Dermis blood vessel endothelial cell (primary cell): Measurements from ENCODE around the gene DSTYK. TPM values are rescaled to one million over a fixed set of nuclear protein-coding genes. Genes with fewer than 3 reads are reported as not detected.
"Not testable (repeated sequence)": the region's sequence is repeated elsewhere in the genome, so short reads cannot be mapped to it uniquely, and the experiment has no call there.

Experiments
- DNase-seq: peaks from one replicate; pipeline ENCODE4 v3.0.0; 2010
- total RNA-seq: library from RNA; depleted of rRNA; stranded (reverse); fragments of >200 nt; gene quantifications from 2 replicates; pipeline ENCODE4 v1.2.3, GENCODE V29; 2014

Gene DSTYK
- total RNA-seq, 1 donor from 2014 or later = 15.1 TPM

DNA sequence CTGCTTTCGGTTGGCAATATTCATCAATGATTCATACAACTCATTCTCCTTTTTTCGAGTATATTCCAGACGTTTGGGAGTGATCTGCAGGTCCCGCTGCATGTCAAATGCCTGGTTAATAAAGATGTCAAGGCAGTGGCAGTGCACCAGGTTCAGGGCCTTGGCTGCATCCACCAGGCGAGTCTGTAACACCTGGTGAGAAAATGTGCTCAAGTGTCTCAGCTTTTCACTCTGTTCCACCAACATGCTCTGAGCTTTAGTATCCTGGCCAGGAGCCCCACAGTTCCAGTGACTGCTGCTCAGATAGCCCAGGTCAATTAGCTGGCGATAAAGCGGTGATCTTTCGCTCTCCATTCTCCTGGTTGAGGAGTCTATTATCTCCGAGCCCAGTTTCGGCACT lies 42.3 kb downstream of the DSTYK start:
- no peak for DNase-seq

GRCh38 chr1:205168291-205168690 lies 43.2 kb downstream of the DSTYK start:
- no peak for DNase-seq

- DNase-seq = no peak
Observed at GRCh38 chr1:205162301-205162700, 49.2 kb downstream of the DSTYK start.

DNA sequence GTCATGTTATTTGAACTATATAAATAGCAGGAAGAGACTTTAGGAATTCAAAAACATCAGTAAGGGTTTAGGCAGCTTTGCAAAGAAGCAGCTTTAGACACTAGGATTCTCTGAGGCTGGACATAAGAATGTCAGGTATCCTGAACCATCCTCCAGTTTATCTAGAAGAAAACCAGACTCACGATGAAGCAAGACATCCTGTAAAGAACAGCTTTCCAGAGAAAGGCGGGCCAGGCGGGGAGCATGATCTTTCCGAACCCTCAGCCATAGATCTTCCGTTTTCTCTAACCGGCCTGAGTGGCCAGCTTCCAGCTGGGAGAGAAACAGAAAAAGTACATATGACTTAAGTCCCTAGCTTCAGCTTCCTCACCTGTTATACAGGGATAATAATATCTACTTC lies 50.4 kb downstream of the DSTYK start:
- DNase-seq = no peak

- DNase-seq = no peak
Observed at GRCh38 chr1:205158048-205158616, 53.4 kb downstream of the DSTYK start.

DNA sequence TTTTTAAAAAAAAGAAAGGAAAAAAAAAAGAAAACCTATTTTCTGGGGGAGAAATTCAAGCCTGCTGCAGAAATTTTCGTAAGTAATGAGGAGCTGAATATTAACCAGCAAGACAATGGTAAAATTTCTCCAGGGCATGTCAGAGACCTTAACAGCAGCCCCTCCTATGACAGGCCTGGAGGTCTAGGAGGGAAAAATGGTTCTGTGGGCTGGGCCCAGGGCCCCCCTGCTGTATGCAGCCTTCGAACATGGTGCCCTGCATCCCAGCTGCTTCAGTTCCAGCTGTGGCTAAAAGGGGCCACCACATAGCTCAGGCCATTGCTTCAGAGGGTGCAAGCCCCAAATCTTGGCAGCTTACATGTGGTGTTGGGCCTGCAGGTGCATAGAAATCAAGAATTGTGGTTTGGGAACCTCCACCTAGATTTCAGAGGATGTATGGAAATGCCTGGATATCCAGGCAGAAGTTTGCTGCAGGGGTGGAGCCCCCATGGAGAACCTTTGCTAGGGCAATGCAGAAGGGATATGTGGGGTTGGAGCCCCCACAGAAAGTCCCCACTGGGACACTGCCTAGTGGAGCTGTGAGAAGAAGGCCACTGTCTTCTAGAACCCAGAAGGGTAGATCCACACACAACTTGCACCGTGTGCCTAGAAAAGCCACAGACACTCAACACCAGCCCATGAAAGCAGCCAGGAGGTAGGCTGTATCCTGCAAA lies 55.7 kb downstream of the DSTYK start:
- DNase-seq = not testable (repeated sequence)

- DNase-seq = no peak
Observed at GRCh38 chr1:205152505-205152904, 59.0 kb downstream of the DSTYK start.

DNA sequence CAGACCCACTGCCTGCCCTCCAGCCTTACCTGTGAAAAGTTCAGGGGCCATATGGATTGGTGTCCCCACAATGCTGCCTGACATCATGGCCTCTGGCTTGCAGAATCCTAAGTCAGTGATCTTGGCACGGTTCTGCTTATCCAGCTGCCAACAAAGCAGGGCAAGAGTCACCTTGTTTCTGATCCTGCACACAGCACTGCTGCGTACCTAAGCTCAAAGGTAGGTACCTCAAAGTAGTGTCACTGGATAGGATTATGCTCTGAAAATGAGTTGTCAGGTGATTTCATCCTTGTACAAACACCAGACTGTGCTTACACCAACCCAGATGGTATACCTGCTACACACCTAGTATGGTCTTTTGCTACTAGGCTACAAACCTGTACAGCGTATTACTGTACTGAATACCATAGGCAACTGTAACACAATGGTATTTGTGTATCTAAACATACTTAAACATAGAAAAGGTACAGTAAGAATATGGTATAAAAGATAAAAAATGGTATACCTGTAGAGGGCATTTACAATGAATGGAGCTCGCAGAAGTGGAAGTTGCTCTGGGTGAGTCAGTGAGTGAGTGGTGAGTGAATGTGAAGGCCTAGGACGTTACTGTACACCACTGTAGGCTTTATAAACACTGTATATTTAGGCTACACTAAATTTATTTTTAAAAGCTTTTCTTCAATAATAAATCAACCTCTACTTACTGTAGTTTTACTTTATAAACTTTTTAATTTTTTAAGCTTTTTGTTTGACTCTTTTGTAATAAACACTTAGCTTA lies 60.7 kb downstream of the DSTYK start:
- DNase-seq = no peak

- no peak for DNase-seq
Observed at GRCh38 chr1:205147191-205147835, 64.2 kb downstream of the DSTYK start.

- peak; percentile 79 for DNase-seq
Observed at GRCh38 chr1:205144751-205145150, 66.8 kb downstream of the DSTYK start.

DNA sequence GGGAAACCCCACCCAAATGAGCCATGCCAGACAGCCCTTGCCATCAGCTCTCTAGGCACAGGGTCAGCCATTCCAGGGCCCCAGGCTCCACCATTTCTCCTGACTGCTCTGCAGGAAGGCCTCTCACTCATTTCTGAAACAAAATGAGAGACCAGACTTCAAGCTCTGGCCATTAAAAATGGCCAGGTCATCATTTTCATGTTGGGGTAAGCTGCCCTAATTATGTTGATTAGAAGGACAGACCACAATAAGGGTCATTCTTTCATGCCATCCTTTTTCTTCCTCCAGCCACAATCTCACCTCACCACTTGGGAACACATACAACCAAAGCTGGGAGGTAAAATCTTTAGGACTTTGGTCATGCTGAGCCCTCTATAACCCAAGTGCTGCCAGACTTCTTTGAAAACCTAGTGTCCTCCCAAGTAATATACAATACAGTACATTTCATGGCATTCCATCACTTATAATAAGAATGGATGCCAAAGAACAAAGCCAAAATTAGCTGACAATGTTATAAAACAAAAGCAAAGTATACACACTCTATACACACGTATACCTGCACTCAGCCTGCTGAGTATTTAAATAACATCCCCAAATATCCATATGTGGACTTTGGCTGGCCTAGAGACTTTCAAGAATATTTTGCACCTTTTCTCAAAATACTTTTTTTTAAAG lies 67.3 kb downstream of the DSTYK start:
- peak; percentile 2 for DNase-seq

GRCh38 chr1:205142102-205142469 lies 69.4 kb downstream of the DSTYK start:
- no peak for DNase-seq

GRCh38 chr1:205141236-205142101 lies 70.0 kb downstream of the DSTYK start:
- peak; percentile 94 for DNase-seq

DNA sequence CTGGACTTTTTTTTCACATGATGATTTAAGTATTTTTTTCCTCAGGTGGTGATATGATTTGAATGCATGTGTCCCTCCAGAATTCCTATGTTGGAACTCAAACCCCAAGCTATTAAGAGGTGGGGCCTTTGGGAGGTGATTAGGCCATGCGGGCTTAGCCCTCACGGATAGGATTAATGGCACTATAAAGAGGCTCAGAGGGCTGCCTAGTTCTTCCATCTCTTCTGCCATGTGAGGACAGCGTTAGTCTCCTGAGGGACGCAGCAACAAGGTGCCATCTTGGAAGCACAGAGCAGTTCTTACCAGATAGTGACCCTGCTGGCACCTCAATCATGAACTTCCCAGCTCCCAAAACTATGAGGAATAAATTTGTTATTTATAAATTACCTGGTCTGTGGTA lies 71.4 kb downstream of the DSTYK start:
- DNase-seq = no peak

- no peak for DNase-seq
Observed at GRCh38 chr1:205137901-205138300, 73.6 kb downstream of the DSTYK start.

DNA sequence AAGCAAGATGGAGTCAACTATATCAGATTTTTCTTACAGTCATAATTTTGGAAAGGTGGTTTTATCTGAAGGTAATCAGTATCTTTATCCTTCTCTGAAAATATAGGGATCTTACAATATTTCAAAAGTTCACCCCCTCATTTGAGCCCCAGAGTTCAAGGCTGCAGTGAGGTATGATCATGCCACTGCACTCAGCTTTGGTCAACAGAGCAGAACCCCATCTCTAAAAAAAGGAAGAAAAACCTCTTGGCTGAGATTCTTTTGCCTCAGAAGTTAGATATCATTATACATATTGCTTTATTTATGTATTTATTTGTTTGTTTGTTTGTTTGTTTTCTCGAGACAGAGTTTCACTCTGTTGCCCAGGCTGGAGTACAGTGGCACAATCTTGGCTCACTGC lies 78.2 kb downstream of the DSTYK start:
- DNase-seq = no peak

- DNase-seq = no peak
Observed at GRCh38 chr1:205129447-205130029, 82.0 kb downstream of the DSTYK start.

GRCh38 chr1:205128050-205128449 lies 83.5 kb downstream of the DSTYK start:
- DNase-seq = no peak

DNA sequence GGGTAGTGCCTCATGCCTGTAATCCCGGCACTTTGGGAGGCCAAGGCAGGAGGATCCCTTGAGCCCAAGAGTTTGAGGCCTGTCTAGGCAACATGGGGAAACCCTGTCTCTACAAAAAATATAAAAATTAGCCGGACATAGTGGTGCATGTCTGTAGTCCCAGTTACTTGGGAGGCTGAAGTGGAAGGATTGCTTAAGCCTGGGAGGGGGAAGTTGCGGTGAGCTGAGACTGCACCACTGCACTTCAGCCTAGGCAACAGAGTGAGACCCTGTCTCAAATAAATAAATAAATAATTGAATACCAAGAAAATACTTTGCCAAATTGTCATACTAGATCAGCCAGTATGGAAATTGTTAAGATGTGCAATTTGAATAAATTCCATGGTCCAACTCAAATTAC lies 83.9 kb downstream of the DSTYK start:
- DNase-seq = no peak

DNA sequence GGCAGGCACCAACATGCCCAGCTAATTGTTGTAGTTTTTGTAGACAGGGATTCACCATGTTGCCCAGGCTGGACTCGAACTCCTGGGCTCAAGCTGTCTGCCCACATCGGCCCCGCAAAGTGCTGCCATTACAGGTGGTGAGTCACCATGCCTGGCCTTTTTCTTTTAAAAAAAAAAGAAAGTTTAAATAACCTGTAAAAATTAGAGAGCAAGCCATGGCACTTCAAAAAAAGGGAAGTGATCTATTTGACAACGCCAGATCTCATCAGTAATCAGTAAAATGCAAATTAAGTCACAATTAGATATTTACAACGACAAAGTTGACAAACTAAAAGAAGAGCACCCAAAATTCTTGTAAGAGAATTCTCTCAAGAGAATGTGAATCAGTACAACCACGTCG lies 86.8 kb downstream of the DSTYK start:
- no peak for DNase-seq

GRCh38 chr1:205122489-205122882 lies 89.0 kb downstream of the DSTYK start:
- DNase-seq = no peak
